OCI-LY1 (cell line): Measurements from ENCODE around the gene EFHC1.

Source experiments
- CTCF ChIP-seq: fragments of 200-600 bp; sonication (generic), shearing (Covaris generic); IDR thresholded peaks from 2 replicates; pipeline ENCODE4 v1.5.1; 2017; ENCODE audit warnings: mild to moderate bottlenecking, antibody characterized with exemption, low read length, moderate library complexity, mixed read lengths
- EZH2 ChIP-seq: fragments of 200-600 bp; sonication (generic), shearing (Covaris generic); IDR thresholded peaks from 2 replicates; pipeline ENCODE4 v1.8.0; 2017; ENCODE audit warnings: borderline replicate concordance, mixed run types, mild to moderate bottlenecking, antibody characterized with exemption, low read length, moderate library complexity, mixed read lengths

- TF ChIP-seq EZH2 = no peak
- TF ChIP-seq CTCF = no peak
Observed at GRCh38 chr6:52374247-52374646, 45.9 kb upstream of the EFHC1 start.
